Sigmoid colon (tissue), 7 donors: ENCODE data around the gene ADAMTS2. TPM values are rescaled to one million over a fixed set of nuclear protein-coding genes. Genes with fewer than 3 reads are reported as not detected.

Experiments
- DNase-seq: peaks from one replicate; pipeline ENCODE4 v3.0.0-alpha.2; 2019
- H3K27ac ChIP-seq, 4 donors: fragments of 200-600 bp; sonication (generic); one replicate each; pipeline ENCODE4 v1.5.1; 2016 to 2019; ENCODE audit warnings: mild to moderate bottlenecking in 1 of 4
- H3K27me3 ChIP-seq, 3 donors: fragments of 200-600 bp; sonication (generic); one replicate each; pipeline ENCODE4 v1.5.1; 2019; ENCODE audit warnings: mild to moderate bottlenecking in 1 of 3
- H3K36me3 ChIP-seq, 4 donors: fragments of 200-600 bp; sonication (generic); one replicate each; pipeline ENCODE4 v1.5.1; 2016 to 2019
- H3K4me1 ChIP-seq, 4 donors: fragments of 200-600 bp; sonication (generic); one replicate each; pipeline ENCODE4 v1.5.1; 2017 to 2019
- H3K4me3 ChIP-seq, 4 donors: fragments of 200-600 bp; sonication (generic); one replicate each; pipeline ENCODE4 v1.5.1; 2017 to 2019; ENCODE audit warnings: mild to moderate bottlenecking in 2 of 4, moderate library complexity in 1 of 4
- H3K9me3 ChIP-seq, 4 donors: fragments of 200-600 bp in 3 of 4; sonication (generic) in 3 of 4; one replicate each; pipeline versions ENCODE4 v1.5.1 to v1.6.1; 2013 to 2019
- EP300 ChIP-seq, 4 donors: sonication (generic); formaldehyde crosslinking; IDR thresholded peaks; one replicate each; pipeline ENCODE4 v1.6.1; 2017; ENCODE audit warnings: antibody characterized with exemption in 4 of 4
- POLR2A ChIP-seq, 2 donors: fragments of 450-650 bp; IDR thresholded peaks; one replicate each; pipeline ENCODE4 v1.6.1; 2016; ENCODE audit warnings: antibody characterized with exemption in 2 of 2, mild to moderate bottlenecking in 2 of 2, moderate library complexity in 2 of 2
- POLR2AphosphoS5 ChIP-seq, 4 donors: sonication (generic); formaldehyde crosslinking; IDR thresholded peaks; one replicate each; pipeline ENCODE4 v1.6.1; 2017; ENCODE audit warnings: antibody characterized with exemption in 4 of 4
- WGBS, 2 donors: extraction: QIAGEN DNeasy Blood & Tissue Kit; methylation state at CpG; one replicate each; pipeline ENCODE4 v1.1.7; 2013; 5-methylcytosine and 5-hydroxymethylcytosine counted together
- intact Hi-C: fragments of 100-400 bp; cut with DNase I; formaldehyde crosslinking; loops from one replicate; pipeline ENCODE4 v1.15.1; 2023
- polyA plus RNA-seq, 3 donors: library from polyadenylated mRNA; stranded (reverse); fragments of 200-250 nt; gene quantifications; one replicate each; pipeline ENCODE4 v1.2.3, GENCODE V29; 2013
- total RNA-seq, 4 donors: library from RNA; depleted of rRNA; stranded (reverse); fragments of >200 nt; gene quantifications; one replicate each; pipeline ENCODE4 v1.1.0, GENCODE V29; 2016
- TF ChIP-seq, protein P1 (sequence below), 4 experiments: fragments of 450-650 bp in 3 of 4; fragments of 200-600 bp in 1 of 4; IDR thresholded peaks; one replicate each; pipeline ENCODE4 v1.5.1; 2016 to 2019; ENCODE audit warnings: antibody characterized with exemption in 4 of 4, mild to moderate bottlenecking in 3 of 4, moderate library complexity in 2 of 4
- donor health status: healthy with polysubstance abuse.
- donor health status: Bipolar disorder and iron deficiency.
- donor health status: healthy.

Gene ADAMTS2
- total and polyA plus RNA-seq, 7 donors = 0.69 to 33.2 (median 9.2) TPM

DNA sequence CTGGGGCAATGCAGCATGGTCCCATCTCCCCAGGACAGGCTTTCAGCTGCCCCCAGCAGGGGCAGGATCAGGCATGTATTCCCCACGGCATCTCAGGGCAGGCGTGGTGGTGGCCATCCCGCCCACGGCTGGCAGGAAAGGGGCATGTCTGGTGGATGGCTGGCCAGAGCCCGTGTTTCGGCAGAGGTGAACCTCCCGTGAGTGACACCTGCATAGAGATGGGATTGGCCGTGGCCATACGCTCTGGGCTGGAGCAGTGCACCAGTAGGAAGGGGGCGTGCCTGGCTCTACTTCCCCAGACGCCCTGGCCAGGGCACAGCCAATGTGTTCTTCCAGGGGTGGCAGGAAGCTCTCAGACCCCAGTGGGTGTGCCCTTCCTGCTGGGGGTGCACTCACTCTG, 146.0 kb downstream of the ADAMTS2 start:
- H3K27ac ChIP-seq = no peak overlapping the region
- H3K4me1 ChIP-seq = no peaks in the 10 kb centered on the region
- H3K4me3 ChIP-seq = no peak overlapping the region
- no peaks in the 10 kb centered on the region for H3K9me3 ChIP-seq
- intact Hi-C loops = no loop called here
- no peaks in the 10 kb centered on the region for H3K27me3 ChIP-seq
- 89 to 91% methylated on average over 11 of the region's 11 CpGs for WGBS, 2 donors
- TF ChIP-seq POLR2AphosphoS5 (IDR thresholded peaks at IDR 0.05) = no peak
- H3K36me3 ChIP-seq = no peaks in the 10 kb centered on the region
- DNase-seq = no peak

DNA sequence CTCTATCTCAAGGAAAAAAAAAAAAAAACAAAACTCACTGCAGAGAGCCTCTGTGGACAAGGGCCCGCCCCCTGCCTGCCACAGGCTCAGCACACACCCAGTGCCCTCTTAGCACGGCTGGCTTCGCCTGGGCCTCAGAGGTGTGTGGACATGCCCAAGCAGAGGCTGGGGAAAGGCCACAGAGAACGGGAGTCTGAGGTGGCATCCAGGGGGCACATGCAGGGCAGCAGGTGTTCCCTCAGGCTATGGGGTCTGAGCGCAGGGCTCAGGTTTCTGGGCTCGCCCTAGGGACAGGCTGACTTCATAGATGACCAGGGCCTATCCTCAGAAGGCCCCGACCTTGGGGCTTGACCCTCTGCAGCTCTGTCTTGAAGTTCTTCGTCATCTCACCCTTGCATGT, 146.4 kb downstream of the ADAMTS2 start:
- Histone ChIP-seq H3K36me3 (no peaks in the 10 kb centered on the region), H3K9me3 (no peaks in the 10 kb centered on the region), H3K27ac (no peak overlapping the region), H3K4me1 (no peaks in the 10 kb centered on the region), H3K27me3 (no peaks in the 10 kb centered on the region), H3K4me3 (no peak overlapping the region)
- no peak for DNase-seq
- intact Hi-C loops = no loop called here
- TF ChIP-seq EP300 (IDR thresholded peaks at IDR 0.05) = no peak
- TF ChIP-seq POLR2AphosphoS5 (IDR thresholded peaks at IDR 0.05) = no peak
- TF ChIP-seq POLR2A (IDR thresholded peaks at IDR 0.05) = no peak
- TF ChIP-seq, protein P1, sequence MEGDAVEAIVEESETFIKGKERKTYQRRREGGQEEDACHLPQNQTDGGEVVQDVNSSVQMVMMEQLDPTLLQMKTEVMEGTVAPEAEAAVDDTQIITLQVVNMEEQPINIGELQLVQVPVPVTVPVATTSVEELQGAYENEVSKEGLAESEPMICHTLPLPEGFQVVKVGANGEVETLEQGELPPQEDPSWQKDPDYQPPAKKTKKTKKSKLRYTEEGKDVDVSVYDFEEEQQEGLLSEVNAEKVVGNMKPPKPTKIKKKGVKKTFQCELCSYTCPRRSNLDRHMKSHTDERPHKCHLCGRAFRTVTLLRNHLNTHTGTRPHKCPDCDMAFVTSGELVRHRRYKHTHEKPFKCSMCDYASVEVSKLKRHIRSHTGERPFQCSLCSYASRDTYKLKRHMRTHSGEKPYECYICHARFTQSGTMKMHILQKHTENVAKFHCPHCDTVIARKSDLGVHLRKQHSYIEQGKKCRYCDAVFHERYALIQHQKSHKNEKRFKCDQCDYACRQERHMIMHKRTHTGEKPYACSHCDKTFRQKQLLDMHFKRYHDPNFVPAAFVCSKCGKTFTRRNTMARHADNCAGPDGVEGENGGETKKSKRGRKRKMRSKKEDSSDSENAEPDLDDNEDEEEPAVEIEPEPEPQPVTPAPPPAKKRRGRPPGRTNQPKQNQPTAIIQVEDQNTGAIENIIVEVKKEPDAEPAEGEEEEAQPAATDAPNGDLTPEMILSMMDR (IDR thresholded peaks at IDR 0.05) = no peak
- WGBS, 2 donors = 69 to 86% methylated on average over 8 of the region's 8 CpGs

DNA sequence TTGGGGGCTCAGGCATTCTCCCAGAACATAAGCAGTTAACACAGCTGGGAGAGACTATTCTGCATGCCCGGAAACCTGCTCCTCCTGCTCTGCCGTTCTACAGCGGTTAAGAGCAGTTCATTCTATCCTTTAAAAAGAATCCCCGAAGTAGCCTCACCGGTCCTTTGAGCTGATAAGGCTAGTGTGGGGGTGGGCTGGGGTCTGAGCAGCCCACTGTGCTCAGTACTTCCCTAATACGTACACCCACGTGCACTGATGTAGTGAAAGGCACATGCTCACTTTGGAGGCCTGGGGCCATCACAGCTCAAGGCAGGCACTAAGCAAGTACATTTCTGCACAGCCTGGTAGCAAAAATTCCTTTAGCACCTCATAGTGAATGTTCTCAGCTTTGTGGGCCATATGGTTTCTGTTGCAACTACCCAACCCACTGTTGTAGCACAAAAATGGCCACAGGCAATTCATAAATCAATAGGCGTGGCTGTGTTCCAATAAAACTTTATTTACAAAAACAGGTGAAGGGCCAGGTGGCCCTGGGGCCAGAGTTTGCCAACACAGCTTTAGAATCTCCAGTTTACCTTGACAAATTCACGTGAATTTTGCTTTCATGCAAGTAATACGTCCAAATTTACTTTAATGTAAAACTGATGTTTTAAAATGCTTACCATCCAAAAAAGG, 148.7 kb downstream of the ADAMTS2 start:
- H3K27ac ChIP-seq = no peak overlapping the region
- DNase-seq = peak; percentile 26
- no peaks in the 10 kb centered on the region for H3K4me1 ChIP-seq
- no peaks in the 10 kb centered on the region for H3K36me3 ChIP-seq
- intact Hi-C loops = no loop called here
- TF ChIP-seq, protein P1 (IDR thresholded peaks at IDR 0.05) = no peak
- TF ChIP-seq POLR2A (IDR thresholded peaks at IDR 0.05) (no peak), POLR2AphosphoS5 (IDR thresholded peaks at IDR 0.05) (no peak), EP300 (IDR thresholded peaks at IDR 0.05) (no peak)
- 69 to 77% methylated on average over 10 of the region's 10 CpGs for WGBS, 2 donors
- no peak overlapping the region for H3K4me3 ChIP-seq
- no peaks in the 10 kb centered on the region for H3K9me3 ChIP-seq
- no peaks in the 10 kb centered on the region for H3K27me3 ChIP-seq

DNA sequence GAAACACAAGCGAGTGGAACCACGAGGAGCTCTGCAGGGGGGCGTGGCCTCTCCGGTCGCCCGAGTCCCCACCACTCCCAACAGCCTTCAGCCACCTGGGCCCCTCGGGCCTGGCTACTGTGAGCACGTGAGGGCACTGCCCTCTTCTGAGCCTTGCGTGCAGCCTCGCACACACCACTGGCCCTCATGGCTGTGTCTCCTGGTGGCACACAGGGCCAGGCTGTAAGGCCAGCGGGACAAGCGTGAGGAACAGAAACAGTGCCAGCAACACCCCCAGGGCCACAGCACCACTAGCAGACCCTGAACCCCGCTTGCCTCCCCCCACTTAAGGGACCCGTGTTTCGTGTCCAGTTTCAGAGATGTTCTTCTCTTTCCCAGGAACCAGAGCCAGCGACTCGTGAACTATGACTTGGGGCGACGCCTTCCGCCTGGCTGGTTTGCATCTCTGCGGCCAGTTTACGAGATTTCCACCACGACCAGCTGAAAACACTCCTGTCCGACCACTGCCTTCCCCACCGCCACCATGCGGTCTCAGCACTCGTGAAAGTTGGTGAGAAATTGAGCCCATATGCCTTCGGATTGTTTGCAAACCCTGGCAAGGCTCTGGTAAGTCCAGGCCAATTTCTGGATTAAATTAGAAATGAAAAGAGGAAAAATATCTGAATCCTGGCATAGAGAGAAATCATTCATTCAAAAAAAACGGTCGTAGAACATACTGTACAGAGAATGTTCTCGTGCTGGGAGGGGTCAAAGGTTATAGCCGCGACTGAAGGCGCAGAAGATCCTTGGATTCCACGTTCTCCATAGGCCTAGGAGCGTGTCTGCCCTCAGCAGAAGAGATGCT, 149.5 kb downstream of the ADAMTS2 start:
- intact Hi-C loops = no loop called here
- H3K36me3 ChIP-seq = no peaks in the 10 kb centered on the region

DNA sequence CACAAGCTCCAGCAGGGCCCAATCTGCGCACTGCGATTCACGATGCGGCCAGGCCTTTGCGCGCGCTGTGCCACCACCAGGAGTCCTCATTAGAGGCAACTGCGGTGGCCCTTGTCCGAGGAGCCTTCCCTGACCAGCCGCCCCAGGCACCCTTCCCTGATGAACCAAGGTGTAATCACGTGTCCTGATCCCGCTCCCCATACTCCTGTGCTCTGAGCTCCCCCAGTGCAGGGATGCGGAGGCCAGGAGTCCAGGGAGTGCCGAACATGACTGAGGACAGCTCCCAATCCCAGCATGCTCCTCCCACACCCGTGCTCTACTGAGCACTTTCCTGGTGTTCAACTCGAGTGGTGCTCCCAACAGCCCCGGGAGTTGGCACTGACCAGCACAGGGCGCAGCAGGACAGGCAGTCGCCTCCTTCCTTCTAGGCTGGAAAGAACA, 150.3 kb downstream of the ADAMTS2 start:
- H3K9me3 ChIP-seq = no peaks in the 10 kb centered on the region
- H3K36me3 ChIP-seq = no peaks in the 10 kb centered on the region
- H3K4me3 ChIP-seq = no peak overlapping the region
- no peak for TF ChIP-seq EP300 (IDR thresholded peaks at IDR 0.05)
- TF ChIP-seq POLR2A (IDR thresholded peaks at IDR 0.05) = no peak
- TF ChIP-seq POLR2AphosphoS5 (IDR thresholded peaks at IDR 0.05) = no peak
- TF ChIP-seq, protein P1 (IDR thresholded peaks at IDR 0.05) = no peak
- no peaks in the 10 kb centered on the region for H3K4me1 ChIP-seq
- H3K27me3 ChIP-seq = no peaks in the 10 kb centered on the region
- 87 to 94% methylated on average over 19 of the region's 19 CpGs for WGBS, 2 donors
- intact Hi-C loops = no loop called here
- H3K27ac ChIP-seq = no peak overlapping the region
- peak; percentile 56 for DNase-seq

More for the DNA sequence above, 149.5 kb downstream of the ADAMTS2 start:
- peak; percentile 54 for DNase-seq
- no peak overlapping the region for H3K4me3 ChIP-seq
- H3K27me3 ChIP-seq = no peaks in the 10 kb centered on the region
- WGBS, 2 donors = 86% methylated on average over 36 of the region's 36 CpGs
- no peaks in the 10 kb centered on the region for H3K9me3 ChIP-seq
- no peaks in the 10 kb centered on the region for H3K4me1 ChIP-seq
- H3K27ac ChIP-seq = no peak overlapping the region
- TF ChIP-seq POLR2AphosphoS5 (IDR thresholded peaks at IDR 0.05) = no peak
- TF ChIP-seq, protein P1 (IDR thresholded peaks at IDR 0.05) = no peak
- no peak for TF ChIP-seq POLR2A (IDR thresholded peaks at IDR 0.05)
- no peak for TF ChIP-seq EP300 (IDR thresholded peaks at IDR 0.05)
